Renal cortex interstitium (tissue), 11 donors: ENCODE results near the gene PDS5A. TPM values are rescaled to one million over a fixed set of nuclear protein-coding genes. Genes with fewer than 3 reads are reported as not detected.
"Not testable (repeated sequence)": the region's sequence is repeated elsewhere in the genome, so short reads cannot be mapped to it uniquely, and the experiment has no call there.

Source experiments
- DNase-seq, 11 donors: peaks; one replicate each; pipeline ENCODE4 v3.0.0-alpha.2; 2013; ENCODE audit warnings: low read depth in 9 of 11, low spot score in 4 of 11; ENCODE audit errors: extremely low read depth in 1 of 11
- polyA plus RNA-seq, 3 donors: library from polyadenylated mRNA; unstranded; fragments of 120-200 nt; gene quantifications; one replicate each; pipeline ENCODE4 v1.2.1, GENCODE V29; 2013; ENCODE audit not compliant: insufficient read length in 3 of 3

Gene PDS5A
- polyA plus RNA-seq, 3 donors = 65.6 to 80.4 (median 67.3) TPM

- no peak for DNase-seq
These were observed 46.2 kb downstream of the PDS5A start for GRCh38 chr4:39931441-39931901.

GRCh38 chr4:39928538-39928937 is 49.2 kb downstream of the PDS5A start:
- no peak for DNase-seq

GRCh38 chr4:39924014-39924413 is 53.7 kb downstream of the PDS5A start:
- no peak for DNase-seq

GRCh38 chr4:39922399-39922798 is 55.3 kb downstream of the PDS5A start:
- DNase-seq = no peak

GRCh38 chr4:39913471-39913870 is 64.2 kb downstream of the PDS5A start:
- DNase-seq = no peak

- DNase-seq = no peak
These were observed 67.6 kb downstream of the PDS5A start for GRCh38 chr4:39910064-39910463.

GRCh38 chr4:39908284-39908683 is 69.4 kb downstream of the PDS5A start:
- no peak for DNase-seq

GRCh38 chr4:39905656-39906055 is 72.1 kb downstream of the PDS5A start:
- DNase-seq = no peak

- not testable (repeated sequence) for DNase-seq
These were observed 72.7 kb downstream of the PDS5A start for GRCh38 chr4:39905019-39905418.

GRCh38 chr4:39900966-39901365 is 76.7 kb downstream of the PDS5A start:
- DNase-seq = no peak

- no peak for DNase-seq
These were observed 78.4 kb downstream of the PDS5A start for GRCh38 chr4:39899291-39899690.

GRCh38 chr4:39898015-39898414 is 79.7 kb downstream of the PDS5A start:
- DNase-seq = no peak

- no peak for DNase-seq
These were observed 84.0 kb downstream of the PDS5A start for GRCh38 chr4:39893693-39894072.

- DNase-seq = no peak
These were observed 84.6 kb downstream of the PDS5A start for GRCh38 chr4:39892988-39893692.

GRCh38 chr4:39889226-39889625 is 88.5 kb downstream of the PDS5A start:
- no peak for DNase-seq

- no peak for DNase-seq
These were observed 89.2 kb downstream of the PDS5A start for GRCh38 chr4:39888541-39888940.

- no peak for DNase-seq
These were observed 94.1 kb downstream of the PDS5A start for GRCh38 chr4:39883646-39884045.

GRCh38 chr4:39881789-39882188 is 95.9 kb downstream of the PDS5A start:
- no peak for DNase-seq

- DNase-seq = no peak
These were observed 99.7 kb downstream of the PDS5A start for GRCh38 chr4:39877971-39878370.

- DNase-seq = no peak
These were observed 103.9 kb downstream of the PDS5A start for GRCh38 chr4:39873823-39874222.

GRCh38 chr4:39865280-39865679 is 112.4 kb downstream of the PDS5A start:
- no peak for DNase-seq
